ENCODE results near the gene BTG4.

The BTG4 gene

GRCh38 chr11:111454561-111455192 lies 57.5 kb downstream of the BTG4 start:
- H2AFZ ChIP-seq (ENCODE audit: low read depth, low read length): no peak overlapping the region
- TF ChIP-seq, protein P1, sequence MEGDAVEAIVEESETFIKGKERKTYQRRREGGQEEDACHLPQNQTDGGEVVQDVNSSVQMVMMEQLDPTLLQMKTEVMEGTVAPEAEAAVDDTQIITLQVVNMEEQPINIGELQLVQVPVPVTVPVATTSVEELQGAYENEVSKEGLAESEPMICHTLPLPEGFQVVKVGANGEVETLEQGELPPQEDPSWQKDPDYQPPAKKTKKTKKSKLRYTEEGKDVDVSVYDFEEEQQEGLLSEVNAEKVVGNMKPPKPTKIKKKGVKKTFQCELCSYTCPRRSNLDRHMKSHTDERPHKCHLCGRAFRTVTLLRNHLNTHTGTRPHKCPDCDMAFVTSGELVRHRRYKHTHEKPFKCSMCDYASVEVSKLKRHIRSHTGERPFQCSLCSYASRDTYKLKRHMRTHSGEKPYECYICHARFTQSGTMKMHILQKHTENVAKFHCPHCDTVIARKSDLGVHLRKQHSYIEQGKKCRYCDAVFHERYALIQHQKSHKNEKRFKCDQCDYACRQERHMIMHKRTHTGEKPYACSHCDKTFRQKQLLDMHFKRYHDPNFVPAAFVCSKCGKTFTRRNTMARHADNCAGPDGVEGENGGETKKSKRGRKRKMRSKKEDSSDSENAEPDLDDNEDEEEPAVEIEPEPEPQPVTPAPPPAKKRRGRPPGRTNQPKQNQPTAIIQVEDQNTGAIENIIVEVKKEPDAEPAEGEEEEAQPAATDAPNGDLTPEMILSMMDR (IDR thresholded peaks at IDR 0.05; ENCODE audit: borderline replicate concordance, extremely low read depth, low read length, poor library complexity, severe bottlenecking): peak; percentile 40
- TF ChIP-seq EZH2 (IDR thresholded peaks at IDR 0.05; ENCODE audit: borderline replicate concordance, low read depth, low read length, severe bottlenecking): no peak
- no peak overlapping the region for H3K27ac ChIP-seq (ENCODE audit: low read length)
- H4K20me1 ChIP-seq (ENCODE audit: insufficient read depth, low read length): no peaks in the 10 kb centered on the region; the same call in 1 of the 2 replicates
- no peaks in the 10 kb centered on the region for H3K79me2 ChIP-seq (ENCODE audit: insufficient read depth, low read length)
- H3K4me2 ChIP-seq (ENCODE audit: insufficient read depth, low read length): no peak overlapping the region
- no peaks in the 10 kb centered on the region for H3K4me1 ChIP-seq (ENCODE audit: insufficient read depth, low read length)
- H3K27me3 ChIP-seq (ENCODE audit: insufficient read depth, low read length, poor library complexity): peaks cover 34% of the 10 kb centered on the region
- H3K9me3 ChIP-seq (ENCODE audit: insufficient read depth, low read length, severe bottlenecking): no peaks in the 10 kb centered on the region
- ATAC-seq (ENCODE audit: insufficient read depth, low read depth): peak; percentile 81
- no peaks in the 10 kb centered on the region for H3K36me3 ChIP-seq (ENCODE audit: insufficient read depth, low read length)
- H3K9ac ChIP-seq (ENCODE audit: low read depth, low read length): no peak overlapping the region
- H3K4me3 ChIP-seq (ENCODE audit: low read depth in 1 of 2, low read length in 2 of 2): no peak overlapping the region
- peak; percentile 55 for DNase-seq

- Histone ChIP-seq H4K20me1 (ENCODE audit: insufficient read depth, low read length) (no peaks in the 10 kb centered on the region; the same call in 1 of the 2 replicates), H3K9me3 (ENCODE audit: insufficient read depth, low read length, severe bottlenecking) (no peaks in the 10 kb centered on the region)
- no peak for ATAC-seq (ENCODE audit: insufficient read depth, low read depth)
These were observed 59.2 kb downstream of the BTG4 start for GRCh38 chr11:111452817-111453552.

DNA sequence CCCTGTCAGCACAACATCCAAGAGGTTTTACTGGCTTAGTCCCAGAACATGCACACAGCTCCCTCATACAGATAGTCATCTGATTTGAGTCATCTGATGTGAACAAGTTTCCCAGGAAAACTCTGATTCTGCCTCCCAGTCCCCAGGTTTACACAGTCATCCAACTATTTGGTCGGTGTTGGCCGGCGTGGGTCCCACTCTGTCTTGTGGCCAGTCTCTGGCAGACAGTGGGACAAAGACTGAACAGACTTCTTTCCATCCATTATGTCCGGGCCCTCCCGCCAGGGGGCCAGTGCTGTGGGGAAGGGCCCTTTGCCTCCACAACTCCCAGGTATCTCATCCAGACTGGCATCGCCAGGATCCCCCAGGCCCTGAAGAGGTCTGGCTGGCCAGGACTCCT lies 60.0 kb downstream of the BTG4 start:
- ATAC-seq (ENCODE audit: insufficient read depth, low read depth) (no peak), DNase-seq (no peak)
- Histone ChIP-seq H3K27ac (ENCODE audit: low read length) (no peak overlapping the region), H3K4me1 (ENCODE audit: insufficient read depth, low read length) (no peaks in the 10 kb centered on the region), H3K27me3 (ENCODE audit: insufficient read depth, low read length, poor library complexity) (peaks cover 21% of the 10 kb centered on the region), H2AFZ (ENCODE audit: low read depth, low read length) (no peak overlapping the region), H3K9me3 (ENCODE audit: insufficient read depth, low read length, severe bottlenecking) (no peaks in the 10 kb centered on the region), H3K9ac (ENCODE audit: low read depth, low read length) (no peak overlapping the region), H4K20me1 (ENCODE audit: insufficient read depth, low read length) (no peaks in the 10 kb centered on the region), H3K4me2 (ENCODE audit: insufficient read depth, low read length) (no peak overlapping the region), H3K36me3 (ENCODE audit: insufficient read depth, low read length) (no peaks in the 10 kb centered on the region), H3K4me3 (ENCODE audit: low read depth in 1 of 2, low read length in 2 of 2) (no peak overlapping the region), H3K79me2 (ENCODE audit: insufficient read depth, low read length) (no peaks in the 10 kb centered on the region)
- TF ChIP-seq, protein P1 (IDR thresholded peaks at IDR 0.05; ENCODE audit: borderline replicate concordance, extremely low read depth, low read length, poor library complexity, severe bottlenecking): no peak
- TF ChIP-seq EZH2 (IDR thresholded peaks at IDR 0.05; ENCODE audit: borderline replicate concordance, low read depth, low read length, severe bottlenecking): no peak

More at GRCh38 chr11:111452817-111453552, 59.2 kb downstream of the BTG4 start:
- no peaks in the 10 kb centered on the region for H3K79me2 ChIP-seq (ENCODE audit: insufficient read depth, low read length)
- no peak overlapping the region for H3K4me2 ChIP-seq (ENCODE audit: insufficient read depth, low read length)
- no peak overlapping the region for H3K9ac ChIP-seq (ENCODE audit: low read depth, low read length)
- no peaks in the 10 kb centered on the region for H3K36me3 ChIP-seq (ENCODE audit: insufficient read depth, low read length)
- H3K4me1 ChIP-seq (ENCODE audit: insufficient read depth, low read length): no peaks in the 10 kb centered on the region
- H3K4me3 ChIP-seq (ENCODE audit: low read depth in 1 of 2, low read length in 2 of 2): no peak overlapping the region
- TF ChIP-seq, protein P1 (IDR thresholded peaks at IDR 0.05; ENCODE audit: borderline replicate concordance, extremely low read depth, low read length, poor library complexity, severe bottlenecking): no peak
- no peak for TF ChIP-seq EZH2 (IDR thresholded peaks at IDR 0.05; ENCODE audit: borderline replicate concordance, low read depth, low read length, severe bottlenecking)
- no peak overlapping the region for H2AFZ ChIP-seq (ENCODE audit: low read depth, low read length)
- no peak overlapping the region for H3K27ac ChIP-seq (ENCODE audit: low read length)
- no peak for DNase-seq
- peaks cover 25% of the 10 kb centered on the region for H3K27me3 ChIP-seq (ENCODE audit: insufficient read depth, low read length, poor library complexity)

All from DND-41 (cell line).